ENCODE measurements around the gene ANKRD66.
"Not testable (repeated sequence)": the region's sequence is repeated elsewhere in the genome, so short reads cannot be mapped to it uniquely, and the experiment has no call there.

The ANKRD66 gene

DNA sequence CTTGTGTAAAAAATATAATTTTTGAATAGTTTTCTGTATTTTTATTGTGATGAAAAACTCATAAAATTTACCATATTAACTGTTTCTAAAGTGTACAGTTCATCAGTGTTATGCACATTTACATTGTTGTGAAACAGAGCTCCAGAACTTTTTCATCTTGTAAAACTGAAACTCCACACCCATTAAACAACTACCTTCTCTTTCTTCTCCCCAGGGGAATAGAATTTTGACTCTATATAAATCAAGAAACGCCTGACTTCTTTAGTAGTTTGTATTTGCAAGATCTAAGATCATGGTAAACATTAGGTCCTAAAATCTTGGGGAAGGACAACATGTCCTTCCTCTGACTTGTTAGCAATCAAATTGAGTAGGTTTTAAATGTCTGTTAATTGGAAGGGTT, 9.1 kb downstream of the ANKRD66 start:
- no peak for DNase-seq (ENCODE audit: low spot score)

DNA sequence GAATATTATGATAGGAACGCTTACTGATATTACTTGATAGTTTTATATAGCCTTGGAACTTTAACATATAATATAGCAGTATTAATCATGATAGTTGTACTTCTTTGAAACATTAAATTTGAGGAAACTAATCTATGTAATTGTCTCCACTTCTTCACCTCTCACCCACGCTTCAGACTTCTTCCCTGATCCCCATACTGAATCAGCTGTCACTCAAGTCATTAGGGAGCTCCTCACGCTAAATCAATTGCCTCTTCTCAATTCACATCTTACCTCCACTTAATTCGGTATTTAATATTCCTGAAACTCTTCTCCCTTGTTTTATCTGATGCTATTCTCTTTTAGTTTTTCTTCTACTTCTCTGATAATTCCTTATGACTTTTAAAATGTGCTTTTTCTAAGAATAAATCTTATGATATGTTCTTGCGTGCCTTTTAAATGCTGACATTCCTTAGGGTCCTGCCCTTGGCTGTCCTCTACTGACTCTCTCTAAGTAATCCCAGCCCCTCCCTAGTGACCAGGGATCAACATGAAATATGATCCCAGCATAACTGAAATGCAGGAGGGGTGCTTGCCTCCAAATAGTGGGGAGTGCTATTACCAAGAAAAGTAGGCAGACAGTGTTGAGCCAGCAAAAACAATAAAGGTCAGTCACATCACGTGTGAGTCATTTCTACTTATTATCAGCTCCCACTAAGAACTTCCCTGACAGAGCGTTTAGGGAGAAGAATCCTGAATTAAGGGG, 9.9 kb downstream of the ANKRD66 start:
- no peak for DNase-seq (ENCODE audit: low spot score)

GRCh38 chr6:46757214-46757596, 10.5 kb downstream of the ANKRD66 start:
- DNase-seq (ENCODE audit: low spot score): no peak

DNA sequence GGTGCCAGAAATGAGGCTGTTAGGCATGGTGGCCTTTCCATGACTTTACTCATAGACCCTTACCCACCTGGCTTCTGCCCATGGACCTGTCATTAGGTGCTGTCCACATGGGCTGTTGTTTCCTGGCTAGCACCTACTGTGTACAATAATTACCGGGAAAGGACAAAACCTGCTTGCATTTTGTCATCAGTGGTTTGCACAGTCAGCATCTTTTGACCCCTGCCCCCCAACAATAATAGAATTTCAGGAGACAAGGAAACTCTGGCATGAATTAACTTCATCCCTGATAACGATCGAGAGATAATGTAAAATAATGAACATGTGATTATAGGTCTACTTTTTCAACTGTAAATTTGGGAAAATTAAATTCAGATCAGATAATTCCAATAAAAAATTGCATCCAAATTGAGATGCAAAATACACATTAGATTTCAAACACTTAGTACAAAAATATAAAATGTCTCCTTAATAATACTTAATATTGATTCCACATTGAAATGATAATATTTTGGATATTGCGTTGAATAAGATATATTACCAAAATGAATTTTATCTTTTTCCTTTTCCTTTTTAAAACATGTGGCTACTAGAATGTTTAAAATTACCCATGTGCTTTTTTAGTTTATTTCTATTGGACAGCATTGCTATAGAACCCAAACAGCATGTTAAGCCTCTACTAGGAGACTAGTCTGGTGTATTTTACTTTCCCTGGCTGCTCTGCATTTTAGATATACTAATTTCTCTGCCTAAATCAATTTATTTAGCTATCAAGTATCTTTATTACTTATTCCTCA, 12.4 kb downstream of the ANKRD66 start:
- DNase-seq (ENCODE audit: low spot score): no peak

- no peak for DNase-seq (ENCODE audit: low spot score)
Measured at GRCh38 chr6:46760925-46761324, 14.2 kb downstream of the ANKRD66 start.

DNA sequence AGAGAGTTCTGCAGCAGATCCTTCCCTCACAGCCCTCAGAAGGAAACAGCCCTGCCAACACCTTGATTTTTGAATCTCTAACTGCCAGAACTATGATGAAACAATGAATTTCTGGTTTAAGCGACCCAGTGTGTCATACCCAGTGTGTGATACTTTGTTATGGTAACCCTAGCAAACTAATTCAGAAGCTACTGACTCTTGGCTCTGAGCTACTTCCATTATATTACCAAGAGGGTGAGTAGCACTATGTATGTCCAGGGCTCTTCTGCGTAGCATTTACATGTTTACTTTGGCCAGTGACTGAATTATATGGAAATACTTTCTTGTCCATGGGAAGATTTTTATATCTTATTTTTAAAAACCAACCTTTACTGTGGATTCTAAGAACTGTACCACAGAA, 16.7 kb downstream of the ANKRD66 start:
- DNase-seq (ENCODE audit: low spot score): no peak

DNA sequence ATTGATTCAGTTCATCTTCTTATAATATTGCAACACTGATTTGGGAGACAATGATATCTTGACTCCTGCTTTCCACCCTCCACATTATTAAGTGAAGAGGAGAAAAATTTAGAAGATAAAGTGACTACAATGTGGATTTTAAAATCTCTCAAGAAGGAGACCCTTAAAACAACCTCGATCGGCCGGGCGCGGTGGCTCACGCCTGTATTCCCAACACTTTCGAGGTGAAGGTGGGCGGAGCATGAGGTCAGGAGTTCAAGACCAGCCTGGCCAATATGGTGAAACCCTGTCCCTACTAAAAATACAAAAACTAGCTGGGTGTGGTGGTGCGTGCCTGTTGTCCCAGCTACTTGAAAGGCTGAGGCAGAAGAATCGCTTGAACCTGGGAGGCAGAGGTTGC, 17.5 kb downstream of the ANKRD66 start:
- not testable (repeated sequence) for DNase-seq (ENCODE audit: low spot score)

DNA sequence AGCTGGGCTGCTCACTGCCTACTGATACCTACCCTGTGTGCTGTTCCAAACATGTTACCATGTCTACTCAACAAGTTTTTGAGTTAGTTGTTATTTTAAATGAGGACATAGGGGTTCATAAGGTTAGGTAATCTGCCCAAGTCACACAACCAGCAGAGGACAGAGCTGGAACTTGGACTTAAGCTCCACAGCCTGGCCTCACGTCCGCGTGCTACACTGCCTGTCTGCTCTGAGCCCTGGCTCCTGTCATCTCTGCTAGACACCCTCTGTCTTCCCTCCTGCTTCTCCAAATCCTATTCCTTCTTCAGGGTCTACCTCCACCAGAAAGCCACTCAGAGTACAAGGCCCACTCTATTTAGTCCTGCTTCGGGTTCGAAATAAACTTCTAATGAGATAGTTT, 18.2 kb downstream of the ANKRD66 start:
- no peak for DNase-seq (ENCODE audit: low spot score)

- DNase-seq (ENCODE audit: low spot score): no peak
Measured at GRCh38 chr6:46772016-46772415, 25.3 kb downstream of the ANKRD66 start.

GRCh38 chr6:46772762-46773161, 26.0 kb downstream of the ANKRD66 start:
- DNase-seq (ENCODE audit: low spot score): no peak

- no peak for DNase-seq (ENCODE audit: low spot score)
Measured at GRCh38 chr6:46773201-46773855, 26.6 kb downstream of the ANKRD66 start.

DNA sequence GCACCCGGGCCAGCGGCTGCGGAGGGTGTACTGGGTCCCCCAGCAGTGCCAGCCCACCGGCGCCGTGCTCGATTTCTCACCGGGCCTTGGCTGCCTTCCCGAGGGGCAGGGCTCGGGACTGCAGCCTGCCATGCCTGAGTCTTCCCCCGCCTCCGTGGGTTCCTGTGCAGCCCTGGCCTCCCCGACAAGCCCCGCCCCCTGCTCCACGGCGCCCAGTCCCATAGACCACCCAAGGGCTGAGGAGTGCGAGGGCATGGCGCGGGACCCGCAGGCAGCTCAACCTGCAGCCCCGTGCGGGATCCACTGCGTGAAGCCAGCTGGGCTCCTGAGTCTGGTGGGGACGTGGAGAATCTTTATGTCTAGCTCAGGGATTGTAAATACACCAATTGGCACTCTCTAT, 28.0 kb downstream of the ANKRD66 start:
- DNase-seq (ENCODE audit: low spot score): not testable (repeated sequence)

DNA sequence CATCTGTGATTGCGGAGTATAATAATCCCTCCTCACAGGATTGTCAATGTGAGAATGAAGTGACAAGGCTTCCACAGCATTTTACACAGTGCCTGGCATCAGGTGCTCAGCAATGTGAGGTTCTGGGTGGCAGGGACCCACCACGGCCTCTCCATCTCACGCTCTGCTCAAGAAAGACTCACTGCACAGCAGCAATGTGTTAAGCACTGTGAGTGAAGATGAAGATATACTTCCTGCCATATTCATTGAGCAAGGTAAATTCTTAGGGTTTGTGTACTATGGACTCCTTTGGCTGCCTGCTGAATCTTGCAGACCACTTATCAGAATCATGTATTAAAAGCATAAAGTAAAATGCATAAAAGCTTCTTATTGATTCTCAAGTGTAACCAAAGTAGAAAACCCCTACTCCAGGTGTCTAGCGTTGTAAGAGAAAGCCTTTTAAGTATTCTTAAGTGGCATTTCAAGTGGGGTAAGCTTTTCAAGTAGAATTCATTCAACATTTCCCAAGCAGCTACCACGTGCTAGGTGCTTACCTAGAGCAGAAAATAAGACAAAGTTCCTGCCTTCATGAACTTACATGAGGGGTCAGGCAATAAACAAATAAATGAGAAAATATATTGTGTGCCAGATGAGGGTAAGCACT, 29.5 kb downstream of the ANKRD66 start:
- no peak for DNase-seq (ENCODE audit: low spot score)

- DNase-seq (ENCODE audit: low spot score): no peak
Measured at GRCh38 chr6:46777476-46778346, 31.0 kb downstream of the ANKRD66 start.

DNA sequence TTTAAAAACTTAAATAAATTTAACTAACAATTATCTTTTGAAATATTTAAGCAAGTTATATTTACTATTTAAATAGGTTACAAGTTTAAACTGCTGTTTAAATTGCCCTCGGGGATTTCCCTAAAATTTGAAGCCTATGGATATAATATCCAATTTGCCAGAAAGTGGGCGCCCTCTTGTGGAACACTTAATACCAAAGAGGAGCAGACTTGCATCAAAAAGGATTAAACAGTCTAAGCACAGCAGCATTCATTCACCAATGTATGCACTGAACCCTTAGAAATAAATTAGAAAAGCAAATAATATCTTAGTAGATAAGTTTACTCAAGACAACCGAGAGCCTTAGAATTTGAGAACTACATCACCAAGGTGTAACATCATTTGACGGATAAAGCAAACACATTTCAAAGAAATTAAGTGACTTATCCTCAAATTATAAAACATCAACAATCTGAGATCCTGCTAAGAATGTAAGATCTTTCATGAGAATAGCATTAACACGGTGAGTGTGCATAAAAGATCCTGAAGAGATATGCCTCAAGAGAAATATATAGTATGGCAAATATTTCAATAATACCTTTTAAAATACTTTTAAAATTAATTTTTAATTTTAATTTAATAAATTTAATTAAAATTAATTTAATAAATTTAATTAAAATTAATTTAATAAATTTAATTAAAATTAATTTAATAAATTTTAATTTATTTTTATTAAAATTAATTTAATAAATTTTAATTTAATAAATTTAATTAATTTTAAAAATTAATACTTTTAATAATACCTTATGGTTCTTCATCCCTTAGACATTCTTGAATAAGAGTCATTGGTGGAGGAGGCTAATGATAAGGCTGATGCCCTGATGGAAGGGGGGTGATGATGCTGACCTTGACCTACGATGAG, 35.0 kb downstream of the ANKRD66 start:
- no peak for DNase-seq (ENCODE audit: low spot score)

DNA sequence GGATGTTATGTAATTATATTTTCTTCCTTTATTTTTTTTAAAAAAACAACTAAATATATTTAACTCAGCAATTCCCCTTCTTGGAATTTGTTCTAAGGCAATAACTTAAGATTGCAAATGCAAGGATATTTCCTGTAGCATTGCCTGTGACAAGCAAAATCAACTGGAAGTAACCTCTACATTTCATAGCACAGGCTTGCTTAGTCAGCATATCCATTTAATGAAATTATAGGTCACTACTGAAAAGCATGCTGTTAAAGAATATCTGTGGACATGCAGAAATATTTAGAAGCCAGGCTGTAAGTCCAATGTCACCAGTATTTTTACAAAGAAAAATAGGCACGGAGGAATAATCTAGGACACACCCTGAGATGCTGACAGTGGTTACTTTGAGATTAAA, 37.8 kb downstream of the ANKRD66 start:
- no peak for DNase-seq (ENCODE audit: low spot score)

- DNase-seq (ENCODE audit: low spot score): no peak
Measured at GRCh38 chr6:46787871-46788540, 41.3 kb downstream of the ANKRD66 start.

GRCh38 chr6:46788791-46789190, 42.1 kb downstream of the ANKRD66 start:
- DNase-seq (ENCODE audit: low spot score): no peak

DNA sequence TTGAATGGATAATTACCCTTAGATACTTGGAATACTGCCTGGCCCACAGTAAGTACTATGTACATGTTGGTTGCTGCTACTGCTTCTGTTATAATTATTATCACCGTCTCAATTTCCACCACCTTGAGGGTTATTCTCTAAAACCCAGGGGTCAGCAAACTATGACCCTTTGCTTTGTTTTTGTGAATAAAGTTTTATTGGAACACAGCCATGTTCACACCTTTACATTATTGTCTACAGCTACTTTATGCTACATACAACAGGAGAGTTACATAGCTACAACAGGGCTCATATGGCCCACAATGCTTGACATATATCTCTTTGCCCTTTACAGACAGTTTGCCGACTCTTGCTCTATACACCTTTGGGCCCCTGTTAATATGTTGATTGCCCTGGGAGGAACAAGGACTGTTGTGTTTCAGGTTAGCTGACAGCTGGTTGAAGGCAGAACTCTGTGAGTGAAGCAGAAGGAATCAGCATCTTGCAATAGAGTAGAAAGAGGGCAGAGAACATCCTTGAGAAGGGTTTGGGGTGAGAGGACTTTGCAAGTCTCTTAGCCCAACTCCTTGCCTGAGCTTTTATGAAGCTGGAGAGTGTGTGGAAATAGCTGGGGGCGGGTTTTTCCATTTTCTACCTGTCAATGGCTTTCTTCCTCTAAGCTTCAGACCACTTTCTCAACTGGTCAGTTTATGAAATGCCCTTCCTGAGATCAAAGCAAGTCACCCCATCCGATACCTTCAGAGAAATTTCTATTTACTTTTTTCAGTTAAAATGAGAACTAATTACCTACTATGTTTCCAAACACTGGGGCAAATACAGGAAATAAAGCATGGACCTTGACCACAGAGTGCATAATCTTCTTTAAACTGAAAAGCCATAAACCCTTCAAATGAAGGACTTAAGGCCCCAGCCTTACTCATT, 43.0 kb downstream of the ANKRD66 start:
- no peak for DNase-seq (ENCODE audit: low spot score)

Data from left forelimb (tissue), 1 donor.